K562 (cell line): ENCODE data around the gene ZFYVE1. TPM values are rescaled to one million over a fixed set of nuclear protein-coding genes. Genes with fewer than 3 reads are reported as not detected.
A peak's percentile ranks its signal among the peaks of the same experiment; 100 is the strongest.

Experiments used
- ATF1 ChIP-seq, 2 experiments: fragments of 450-650 bp in 1 of 2; IDR thresholded peaks; 2 replicates each; pipeline ENCODE4 v1.6.1; 2016; ENCODE audit warnings: missing compliant biosample characterization in 1 of 2, missing genetic modification characterization in 1 of 2
- BDP1 ChIP-seq: IDR thresholded peaks from 3 replicates; pipeline ENCODE4 v1.6.1; 2011; ENCODE audit not compliant: insufficient read length, insufficient read depth
- DACH1 ChIP-seq: fragments of 450-650 bp; IDR thresholded peaks from 2 replicates; pipeline ENCODE4 v1.6.1; 2018; ENCODE audit not compliant: partially characterized antibody
- DDX20 ChIP-seq: fragments of 450-650 bp; IDR thresholded peaks from 2 replicates; pipeline ENCODE4 v1.6.1; 2016; ENCODE audit warnings: missing genetic modification characterization, low read depth, mild to moderate bottlenecking, missing compliant biosample characterization, moderate library complexity
- FOXM1 ChIP-seq, 2 experiments: fragments of 450-650 bp in 1 of 2; sonication (generic) in 1 of 2; formaldehyde crosslinking in 1 of 2; IDR thresholded peaks; 2 replicates each; pipeline versions ENCODE4 v1.6.1 to v1.9.0; 2017 to 2022; ENCODE audit warnings: low read depth in 2 of 2, mild to moderate bottlenecking in 2 of 2, missing genetic modification reagents in 1 of 2, moderate library complexity in 1 of 2
- FOXP1 ChIP-seq: sonication (generic); formaldehyde crosslinking; IDR thresholded peaks from 2 replicates; pipeline ENCODE4 v1.8.0; 2022; ENCODE audit warnings: mild to moderate bottlenecking, missing genetic modification reagents
- GTF2F1 ChIP-seq: IDR thresholded peaks from 2 replicates; pipeline ENCODE4 v1.6.1; 2011; ENCODE audit warnings: low read depth, low read length, improper control_type of control experiment
- HSF4 ChIP-seq: fragments of 250-450 bp; sonication (Bioruptor Pico); IDR thresholded peaks from 2 replicates; pipeline ENCODE4 v2.1.2; 2022; ENCODE audit warnings: mild to moderate bottlenecking, moderate library complexity, borderline replicate concordance
- IFI16 ChIP-seq: fragments of 250-450 bp; sonication (Bioruptor Pico); IDR thresholded peaks from 2 replicates; pipeline ENCODE4 v2.1.2; 2022; ENCODE audit warnings: mild to moderate bottlenecking, inconsistent platforms
- MCM5 ChIP-seq: fragments of 450-650 bp; IDR thresholded peaks from 2 replicates; pipeline ENCODE4 v1.6.1; 2016; ENCODE audit warnings: low read depth
- NONO ChIP-seq, 2 experiments: fragments of 200-400 bp in 1 of 2; fragments of 450-650 bp in 1 of 2; formaldehyde crosslinking in 1 of 2; IDR thresholded peaks; 2 replicates each; pipeline ENCODE4 v1.6.1; 2017; ENCODE audit warnings: low read depth in 2 of 2, mild to moderate bottlenecking in 2 of 2, moderate library complexity in 2 of 2, low read length in 1 of 2
- NR1H2 ChIP-seq: sonication (generic); formaldehyde crosslinking; IDR thresholded peaks from 2 replicates; pipeline ENCODE4 v1.4.0; 2020; ENCODE audit warnings: mild to moderate bottlenecking, missing genetic modification reagents
- POLR2G ChIP-seq: fragments of 200-400 bp; formaldehyde crosslinking; IDR thresholded peaks from 2 replicates; pipeline ENCODE4 v1.6.1; 2017; ENCODE audit warnings: low read depth, mild to moderate bottlenecking, antibody characterized with exemption, low read length, moderate library complexity
- SIRT6 ChIP-seq: IDR thresholded peaks from one replicate; pipeline ENCODE4 v1.6.1; 2012; ENCODE audit warnings: low read depth, mild to moderate bottlenecking, control low read depth, inconsistent platforms, low read length, moderate library complexity
- SREBF2 ChIP-seq: sonication (generic); formaldehyde crosslinking; IDR thresholded peaks from 2 replicates; pipeline ENCODE4 v1.4.0; 2020; ENCODE audit warnings: mild to moderate bottlenecking, missing genetic modification reagents
- TEAD1 ChIP-seq, 2 experiments: fragments of 450-650 bp in 1 of 2; sonication (generic) in 1 of 2; formaldehyde crosslinking; IDR thresholded peaks; 2 replicates each; pipeline versions ENCODE4 v1.4.0 to v1.8.0; 2020 to 2022; ENCODE audit warnings: mild to moderate bottlenecking in 2 of 2, missing genetic modification reagents in 1 of 2
- ZBTB7A ChIP-seq: IDR thresholded peaks from 2 replicates; pipeline ENCODE4 v1.6.1; 2011; ENCODE audit warnings: low read depth, mild to moderate bottlenecking, low read length, moderate library complexity, borderline replicate concordance; ENCODE audit not compliant: control insufficient read depth
- ZNF324 ChIP-seq: fragments of 250-450 bp; sonication (Bioruptor Pico); IDR thresholded peaks from 2 replicates; pipeline ENCODE4 v1.4.0; 2020; ENCODE audit warnings: mild to moderate bottlenecking
- ZNF696 ChIP-seq: fragments of 250-450 bp; sonication (Bioruptor Pico); conservative IDR thresholded peaks from 2 replicates; pipeline ENCODE4 v1.4.0; 2020; ENCODE audit warnings: mild to moderate bottlenecking, moderate library complexity
- polyA plus RNA-seq, 8 experiments: library from polyadenylated mRNA; depleted of rRNA in 4 of 8; stranded (reverse) in 5 of 8; unstranded in 3 of 8; fragments of >200 nt; fragmentation: Nextera tagmentation in 2 of 8; fragmentation: Illumina TruSeq in 1 of 8; extraction: Ambion mirVana in 2 of 8; extraction: Trizol in 1 of 8; gene quantifications; 2 replicates each; pipeline versions ENCODE4 v1.2.1 to v1.2.3, GENCODE V29; 2011 to 2014; ENCODE audit warnings: inconsistent platforms in 1 of 8, missing spikeins in 1 of 8
- total RNA-seq, 7 experiments: library from RNA; depleted of rRNA in 6 of 7; stranded (reverse); fragments of >200 nt in 6 of 7; fragmentation: Illumina TruSeq in 2 of 7; extraction: Trizol in 2 of 7; gene quantifications; 2 replicates each; pipeline versions ENCODE4 v1.2.1 to v1.2.3, GENCODE V29; 2011 to 2021; ENCODE audit warnings: low replicate concordance in 1 of 7
- TF ChIP-seq, protein P1 (sequence below): sonication (generic); formaldehyde crosslinking; IDR thresholded peaks from 2 replicates; pipeline ENCODE4 v1.8.0; 2022; ENCODE audit warnings: missing genetic modification reagents, mild to moderate bottlenecking, borderline replicate concordance
- TF ChIP-seq, protein P2 (sequence below): sonication (generic); formaldehyde crosslinking; IDR thresholded peaks from 2 replicates; pipeline ENCODE4 v1.8.0; 2022; ENCODE audit warnings: mild to moderate bottlenecking, low read depth, missing genetic modification reagents
- TF ChIP-seq, protein P3 (sequence below): fragments of 200-800 bp; sonication (Bioruptor generic); IDR thresholded peaks from 2 replicates; pipeline ENCODE4 v1.6.1; 2016; ENCODE audit warnings: missing genetic modification characterization, missing compliant biosample characterization

Gene ZFYVE1
- total and polyA plus RNA-seq, 9 of the 15 experiments (the other 6 are each of a cell fraction or from before 2014, with no cell fraction given), result 0.62 to 5.5 (median 3.4) TPM

DNA sequence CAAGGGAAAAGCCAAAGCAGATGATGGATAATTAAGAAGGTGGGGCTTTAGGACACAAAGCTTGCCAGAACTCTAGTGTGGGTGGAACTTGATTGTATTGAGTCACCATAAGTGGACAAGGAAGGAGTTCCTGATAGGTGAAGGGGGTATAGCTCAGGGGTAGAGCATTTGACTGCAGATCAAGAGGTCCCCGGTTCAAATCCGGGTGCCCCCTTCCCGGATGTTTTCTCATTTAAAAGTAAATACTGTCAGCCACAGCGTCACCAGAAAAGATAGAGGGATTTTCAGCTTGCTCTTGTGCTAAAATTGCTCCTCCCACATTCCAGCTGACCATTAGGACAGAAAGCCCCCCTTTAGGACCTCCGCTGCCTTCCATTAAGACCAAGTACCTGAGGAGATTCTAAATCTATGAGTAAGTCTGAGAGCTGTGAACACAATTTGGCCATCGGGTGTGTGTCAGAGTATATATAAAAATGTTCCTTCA lies 64.0 kb downstream of the ZFYVE1 start (continued):
- TF ChIP-seq IFI16 (CRISPR knock-in tag) (no peak), ZBTB7A (peak; percentile 91), SIRT6 (no peak), HSF4 (CRISPR knock-in tag) (no peak), NONO (IDR thresholded peaks at IDR 0.05; ENCODE audit: low read depth in 2 of 2, low read length in 1 of 2) (no peak), POLR2G (no peak), BDP1 (peak; percentile 29), FOXP1 (CRISPR knock-in tag) (no peak), NR1H2 (CRISPR knock-in tag) (no peak), TEAD1 (CRISPR knock-in tag; IDR thresholded peaks at IDR 0.05) (peak; percentile 24 to 86; a peak in 1 of 4 replicates), DACH1 (peak; percentile 43), ZNF324 (CRISPR knock-in tag) (no peak), DDX20 (tag) (no peak), ZNF696 (CRISPR knock-in tag) (no peak), GTF2F1 (no peak), FOXM1 (IDR thresholded peaks at IDR 0.05; ENCODE audit: low read depth) (0 out of 2 replicates have a peak, but pooled peaks have one; percentile 31), FOXM1 (CRISPR knock-in tag; IDR thresholded peaks at IDR 0.05; ENCODE audit: low read depth) (no peak), SREBF2 (CRISPR knock-in tag) (no peak), ATF1 (CRISPR knock-in tag; IDR thresholded peaks at IDR 0.05) (no peak), ATF1 (tag; IDR thresholded peaks at IDR 0.05) (peak; percentile 46), MCM5 (no peak)
- TF ChIP-seq, protein P1, sequence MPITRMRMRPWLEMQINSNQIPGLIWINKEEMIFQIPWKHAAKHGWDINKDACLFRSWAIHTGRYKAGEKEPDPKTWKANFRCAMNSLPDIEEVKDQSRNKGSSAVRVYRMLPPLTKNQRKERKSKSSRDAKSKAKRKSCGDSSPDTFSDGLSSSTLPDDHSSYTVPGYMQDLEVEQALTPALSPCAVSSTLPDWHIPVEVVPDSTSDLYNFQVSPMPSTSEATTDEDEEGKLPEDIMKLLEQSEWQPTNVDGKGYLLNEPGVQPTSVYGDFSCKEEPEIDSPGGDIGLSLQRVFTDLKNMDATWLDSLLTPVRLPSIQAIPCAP (CRISPR knock-in tag), result no peak
- TF ChIP-seq, protein P2, sequence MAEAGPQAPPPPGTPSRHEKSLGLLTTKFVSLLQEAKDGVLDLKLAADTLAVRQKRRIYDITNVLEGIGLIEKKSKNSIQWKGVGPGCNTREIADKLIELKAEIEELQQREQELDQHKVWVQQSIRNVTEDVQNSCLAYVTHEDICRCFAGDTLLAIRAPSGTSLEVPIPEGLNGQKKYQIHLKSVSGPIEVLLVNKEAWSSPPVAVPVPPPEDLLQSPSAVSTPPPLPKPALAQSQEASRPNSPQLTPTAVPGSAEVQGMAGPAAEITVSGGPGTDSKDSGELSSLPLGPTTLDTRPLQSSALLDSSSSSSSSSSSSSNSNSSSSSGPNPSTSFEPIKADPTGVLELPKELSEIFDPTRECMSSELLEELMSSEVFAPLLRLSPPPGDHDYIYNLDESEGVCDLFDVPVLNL (CRISPR knock-in tag), result no peak
- TF ChIP-seq, protein P3, sequence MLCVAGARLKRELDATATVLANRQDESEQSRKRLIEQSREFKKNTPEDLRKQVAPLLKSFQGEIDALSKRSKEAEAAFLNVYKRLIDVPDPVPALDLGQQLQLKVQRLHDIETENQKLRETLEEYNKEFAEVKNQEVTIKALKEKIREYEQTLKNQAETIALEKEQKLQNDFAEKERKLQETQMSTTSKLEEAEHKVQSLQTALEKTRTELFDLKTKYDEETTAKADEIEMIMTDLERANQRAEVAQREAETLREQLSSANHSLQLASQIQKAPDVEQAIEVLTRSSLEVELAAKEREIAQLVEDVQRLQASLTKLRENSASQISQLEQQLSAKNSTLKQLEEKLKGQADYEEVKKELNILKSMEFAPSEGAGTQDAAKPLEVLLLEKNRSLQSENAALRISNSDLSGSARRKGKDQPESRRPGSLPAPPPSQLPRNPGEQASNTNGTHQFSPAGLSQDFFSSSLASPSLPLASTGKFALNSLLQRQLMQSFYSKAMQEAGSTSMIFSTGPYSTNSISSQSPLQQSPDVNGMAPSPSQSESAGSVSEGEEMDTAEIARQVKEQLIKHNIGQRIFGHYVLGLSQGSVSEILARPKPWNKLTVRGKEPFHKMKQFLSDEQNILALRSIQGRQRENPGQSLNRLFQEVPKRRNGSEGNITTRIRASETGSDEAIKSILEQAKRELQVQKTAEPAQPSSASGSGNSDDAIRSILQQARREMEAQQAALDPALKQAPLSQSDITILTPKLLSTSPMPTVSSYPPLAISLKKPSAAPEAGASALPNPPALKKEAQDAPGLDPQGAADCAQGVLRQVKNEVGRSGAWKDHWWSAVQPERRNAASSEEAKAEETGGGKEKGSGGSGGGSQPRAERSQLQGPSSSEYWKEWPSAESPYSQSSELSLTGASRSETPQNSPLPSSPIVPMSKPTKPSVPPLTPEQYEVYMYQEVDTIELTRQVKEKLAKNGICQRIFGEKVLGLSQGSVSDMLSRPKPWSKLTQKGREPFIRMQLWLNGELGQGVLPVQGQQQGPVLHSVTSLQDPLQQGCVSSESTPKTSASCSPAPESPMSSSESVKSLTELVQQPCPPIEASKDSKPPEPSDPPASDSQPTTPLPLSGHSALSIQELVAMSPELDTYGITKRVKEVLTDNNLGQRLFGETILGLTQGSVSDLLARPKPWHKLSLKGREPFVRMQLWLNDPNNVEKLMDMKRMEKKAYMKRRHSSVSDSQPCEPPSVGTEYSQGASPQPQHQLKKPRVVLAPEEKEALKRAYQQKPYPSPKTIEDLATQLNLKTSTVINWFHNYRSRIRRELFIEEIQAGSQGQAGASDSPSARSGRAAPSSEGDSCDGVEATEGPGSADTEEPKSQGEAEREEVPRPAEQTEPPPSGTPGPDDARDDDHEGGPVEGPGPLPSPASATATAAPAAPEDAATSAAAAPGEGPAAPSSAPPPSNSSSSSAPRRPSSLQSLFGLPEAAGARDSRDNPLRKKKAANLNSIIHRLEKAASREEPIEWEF (CRISPR knock-in tag), result no peak
